BLaER1 treated with 17β-estradiol and CSF1 and Interleukin-3, amounts not matched to agents 10 nM and 100 nM (cell line): ENCODE results near the gene ALX4.

ENCODE experiments used
- H3K27ac ChIP-seq, 11 experiments: shearing (Covaris generic); formaldehyde crosslinking; 2 replicates each; pipeline ENCODE4 v1.8.1; 2022
- H3K27me3 ChIP-seq, 11 experiments: shearing (Covaris generic); formaldehyde crosslinking; 2 replicates each; pipeline ENCODE4 v1.8.1; 2022
- H3K36me3 ChIP-seq, 11 experiments: shearing (Covaris generic); formaldehyde crosslinking; 2 replicates each; pipeline ENCODE4 v1.8.1; 2022
- H3K4me1 ChIP-seq, 10 experiments: shearing (Covaris generic); formaldehyde crosslinking; 2 replicates each; pipeline ENCODE4 v1.8.1; 2022
- H3K4me2 ChIP-seq, 11 experiments: shearing (Covaris generic); formaldehyde crosslinking; 2 replicates each; pipeline ENCODE4 v1.8.1; 2022
- H3K4me3 ChIP-seq, 10 experiments: shearing (Covaris generic); formaldehyde crosslinking; 2 replicates each; pipeline ENCODE4 v1.8.1; 2022
- H3K9ac ChIP-seq, 11 experiments: shearing (Covaris generic); formaldehyde crosslinking; 2 replicates each; pipeline ENCODE4 v1.8.1; 2022
- H3K9me3 ChIP-seq, 11 experiments: shearing (Covaris generic); formaldehyde crosslinking; replicated peaks in 1 of 11; 2 replicates each; pipeline ENCODE4 v1.8.1; 2022
- H4K20me1 ChIP-seq, 11 experiments: shearing (Covaris generic); formaldehyde crosslinking; 2 replicates each; pipeline ENCODE4 v1.8.1; 2022
- Cebpa-rat ChIP-seq, 11 experiments: shearing (Covaris generic); IDR thresholded peaks; 2 replicates each; pipeline ENCODE4 v1.8.1; 2022

Gene ALX4

DNA sequence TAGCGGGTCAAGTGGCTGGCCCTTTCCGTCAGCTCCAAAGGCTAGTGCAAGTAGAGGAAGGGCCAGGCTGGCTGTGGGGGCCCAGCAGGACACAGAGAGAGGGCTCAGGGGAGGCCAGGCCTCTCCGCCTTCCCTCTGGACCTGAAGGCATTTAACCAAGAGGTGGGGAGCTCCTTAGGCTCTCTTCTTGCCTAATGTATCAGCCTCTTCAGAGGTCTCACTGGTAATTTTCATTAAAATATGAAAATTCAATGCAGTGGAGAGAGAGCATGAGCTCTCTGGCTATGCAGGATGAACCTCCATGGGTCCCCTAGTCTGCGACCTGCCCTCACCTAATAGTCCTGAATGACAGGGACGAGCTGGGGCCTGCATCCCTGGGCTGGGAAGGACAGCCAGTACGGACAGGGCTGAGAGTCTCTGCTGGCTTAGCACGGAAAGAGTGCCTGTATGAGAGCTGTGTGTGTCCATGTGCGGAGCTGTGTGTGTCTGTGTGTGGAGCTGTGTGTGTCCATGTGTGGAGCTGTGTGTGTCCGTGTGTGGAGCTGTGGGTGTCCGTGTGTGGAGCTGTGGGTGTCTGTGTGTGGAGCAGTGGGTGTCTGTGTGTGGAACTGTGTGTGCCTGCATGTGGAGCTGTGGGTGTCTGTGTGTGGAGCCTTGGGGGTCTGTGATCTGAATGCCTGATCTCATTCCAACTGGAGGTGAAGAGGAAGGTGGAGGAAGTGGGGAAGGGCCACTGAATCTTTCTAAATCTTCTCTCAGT is 2.4 kb downstream of the ALX4 start:
- H3K9ac ChIP-seq = no peak overlapping the region
- H3K9me3 ChIP-seq = peaks cover 0 to 12% (median 0%) of the 10 kb centered on the region in 11 experiments; a peak in 5 of 22 replicates
- peaks cover 23 to 40% (median 33%) of the 10 kb centered on the region in 10 experiments for H3K4me1 ChIP-seq
- H3K27me3 ChIP-seq = peaks cover 100% of the 10 kb centered on the region in 11 experiments
- H3K4me2 ChIP-seq = no peak overlapping the region
- no peak overlapping the region for H3K4me3 ChIP-seq
- H4K20me1 ChIP-seq = peaks cover 0 to 93% (median 71%) of the 10 kb centered on the region in 11 experiments; a peak in 16 of 22 replicates
- no peaks in the 10 kb centered on the region for H3K36me3 ChIP-seq
- no peak for TF ChIP-seq Cebpa-rat (IDR thresholded peaks at IDR 0.05)
- no peak overlapping the region for H3K27ac ChIP-seq

DNA sequence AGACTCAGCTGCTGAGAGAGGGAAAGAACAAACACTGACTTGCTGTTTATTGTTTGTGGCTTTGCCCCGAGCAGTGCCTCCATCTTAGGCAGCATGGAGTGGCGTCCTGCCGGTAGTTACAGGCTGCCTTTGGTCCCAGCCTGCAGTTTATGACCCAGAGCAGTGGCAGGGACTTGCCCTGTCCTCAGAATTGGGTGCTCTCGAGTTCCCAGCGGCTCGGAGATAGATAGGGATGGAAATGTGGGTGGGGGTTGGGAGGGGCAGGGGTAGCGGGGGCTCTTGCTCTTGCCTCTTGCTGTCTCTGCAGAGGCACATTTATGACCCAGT is 3.1 kb downstream of the ALX4 start:
- Histone ChIP-seq H4K20me1 (peaks cover 0 to 92% (median 71%) of the 10 kb centered on the region in 11 experiments; a peak in 16 of 22 replicates), H3K4me1 (peaks cover 24 to 47% (median 39%) of the 10 kb centered on the region in 10 experiments), H3K36me3 (no peaks in the 10 kb centered on the region), H3K4me2 (no peak overlapping the region), H3K9ac (no peak overlapping the region), H3K4me3 (no peak overlapping the region), H3K9me3 (peaks cover 0 to 6% (median 0%) of the 10 kb centered on the region in 11 experiments; a peak in 5 of 22 replicates), H3K27ac (no peak overlapping the region), H3K27me3 (peaks cover 98 to 100% (median 100%) of the 10 kb centered on the region in 11 experiments)
- TF ChIP-seq Cebpa-rat (IDR thresholded peaks at IDR 0.05) = no peak

DNA sequence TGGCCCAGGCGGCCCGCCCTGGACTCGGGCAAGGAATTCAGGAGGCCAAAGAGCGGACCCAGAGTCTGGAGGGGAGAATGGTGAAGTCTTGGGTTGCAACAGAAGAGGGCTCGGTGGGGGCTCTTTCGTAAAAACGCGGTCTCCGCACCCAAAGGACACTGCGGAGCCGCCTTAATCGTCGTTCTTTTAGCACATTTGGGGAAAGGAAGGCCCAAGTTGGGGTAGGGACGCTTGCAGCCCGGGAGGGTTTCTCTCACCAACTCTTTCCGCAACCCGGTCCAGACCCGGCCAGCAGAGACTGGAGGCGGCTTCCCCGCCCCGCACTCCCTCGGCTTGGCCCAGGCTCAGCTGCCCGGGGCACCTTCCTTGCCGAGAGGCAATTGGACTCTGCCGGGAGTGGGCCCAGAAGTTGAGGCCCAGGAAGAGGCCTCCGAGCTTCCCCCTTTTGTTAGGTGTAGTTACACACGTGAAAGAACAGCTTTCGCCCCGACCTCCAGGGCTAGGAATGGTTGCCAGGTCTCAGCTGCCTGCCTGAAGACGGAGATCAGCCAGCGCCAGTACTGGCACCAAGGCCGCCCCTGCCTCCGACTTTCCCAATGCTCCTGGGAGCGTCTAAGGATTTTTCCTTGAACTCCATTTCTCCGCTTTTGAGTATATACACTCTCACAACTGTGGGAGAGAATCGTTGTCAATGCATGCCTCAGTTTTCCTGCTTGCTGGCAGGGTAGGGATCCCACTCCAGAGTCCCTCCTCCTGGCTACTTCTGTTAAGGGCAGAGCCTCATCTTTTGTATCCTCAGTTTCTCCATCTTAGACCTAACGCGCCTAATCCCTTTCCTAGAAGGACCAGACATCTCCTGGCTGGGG is 3.7 kb downstream of the ALX4 start:
- TF ChIP-seq Cebpa-rat (IDR thresholded peaks at IDR 0.05) = no peak
- peak overlapping the region; percentile 77 to 94 (median 86) for H3K4me2 ChIP-seq
- peaks cover 92 to 100% (median 100%) of the 10 kb centered on the region in 11 experiments for H3K27me3 ChIP-seq
- peak overlapping the region; percentile 53 to 68 (median 58) for H3K4me3 ChIP-seq
- H3K27ac ChIP-seq = no peak overlapping the region
- peak overlapping the region in 8 of 11 experiments; percentile 15 to 56 (median 38); a peak in 10 of 22 replicates for H3K9ac ChIP-seq
- H3K4me1 ChIP-seq = peaks cover 24 to 53% (median 45%) of the 10 kb centered on the region in 10 experiments
- H4K20me1 ChIP-seq = peaks cover 0 to 86% (median 67%) of the 10 kb centered on the region in 11 experiments; a peak in 16 of 22 replicates
- no peaks in the 10 kb centered on the region for H3K36me3 ChIP-seq
- 0 out of 22 replicates have a peak, but pooled peaks cover 0 to under 1% (median 0%) of the 10 kb centered on the region in 11 experiments for H3K9me3 ChIP-seq

DNA sequence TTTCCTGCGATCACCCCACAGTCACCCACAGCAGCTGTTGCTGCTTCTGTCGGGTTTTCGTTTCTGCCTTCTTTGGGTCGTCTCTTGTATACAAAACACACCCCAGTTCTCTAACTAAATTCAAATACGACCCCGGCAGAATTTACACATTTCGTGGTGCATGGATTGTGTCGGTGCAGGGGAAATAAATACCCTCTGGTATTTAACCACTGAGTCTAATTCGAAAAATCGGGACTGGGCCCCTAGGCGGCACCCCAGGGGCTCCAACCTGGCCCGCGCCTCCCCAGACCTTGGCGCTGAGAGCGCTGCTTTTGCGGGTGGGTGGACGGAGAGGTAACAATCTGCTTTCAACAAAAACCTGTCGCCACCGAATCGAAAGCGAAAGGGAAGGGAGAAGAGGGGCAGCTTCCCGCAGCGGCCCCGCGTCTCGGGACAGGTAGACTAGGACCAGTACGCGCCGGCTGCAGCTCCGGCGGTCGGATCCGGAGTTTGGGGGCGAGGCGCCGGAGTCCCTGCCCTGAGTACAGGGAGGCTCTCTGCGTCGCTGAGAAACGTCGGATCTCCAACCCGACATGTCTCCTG is 4.4 kb downstream of the ALX4 start:
- TF ChIP-seq Cebpa-rat (IDR thresholded peaks at IDR 0.05) = no peak
- Histone ChIP-seq H3K4me1 (peaks cover 24 to 60% (median 49%) of the 10 kb centered on the region in 10 experiments), H4K20me1 (peaks cover 0 to 79% (median 60%) of the 10 kb centered on the region in 11 experiments; a peak in 16 of 22 replicates), H3K4me2 (peak overlapping the region; percentile 77 to 94 (median 86)), H3K27me3 (peaks cover 88 to 100% (median 99%) of the 10 kb centered on the region in 11 experiments), H3K9ac (peak overlapping the region in 9 of 11 experiments; percentile 13 to 56 (median 37); a peak in 13 of 22 replicates), H3K9me3 (no peaks in the 10 kb centered on the region), H3K36me3 (no peaks in the 10 kb centered on the region), H3K4me3 (peak overlapping the region; percentile 53 to 68 (median 58)), H3K27ac (no peak overlapping the region)

DNA sequence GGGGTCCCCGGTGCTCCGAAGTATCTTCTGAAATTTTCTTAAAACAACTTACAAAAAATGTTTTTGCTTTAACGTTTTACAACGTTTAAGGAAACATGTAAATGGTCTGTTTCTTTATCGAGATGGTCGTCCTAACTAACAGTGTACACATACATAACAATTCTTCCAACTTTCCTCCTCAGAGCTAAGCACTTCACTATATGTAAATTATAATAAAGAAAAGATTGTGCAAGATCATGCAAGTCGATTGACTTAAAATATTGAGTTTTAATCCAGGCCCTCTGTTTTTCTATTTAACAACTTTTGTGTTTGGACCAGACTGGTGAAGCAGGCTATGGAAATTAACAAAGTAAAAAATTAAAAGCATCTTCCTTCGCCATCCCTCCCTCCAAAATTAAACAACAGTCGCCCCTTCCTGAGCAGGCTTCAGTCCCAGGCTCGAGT is 4.9 kb downstream of the ALX4 start:
- Histone ChIP-seq H4K20me1 (peaks cover 0 to 75% (median 57%) of the 10 kb centered on the region in 11 experiments; a peak in 16 of 22 replicates), H3K4me1 (peaks cover 24 to 61% (median 49%) of the 10 kb centered on the region in 10 experiments), H3K4me3 (peak overlapping the region; percentile 53 to 68 (median 58); a peak in 13 of 20 replicates), H3K4me2 (peak overlapping the region; percentile 77 to 94 (median 86)), H3K9ac (peak overlapping the region in 1 of 11 experiments; percentile 50; a peak in 1 of 22 replicates), H3K36me3 (no peaks in the 10 kb centered on the region), H3K27me3 (peaks cover 87 to 100% (median 94%) of the 10 kb centered on the region in 11 experiments), H3K9me3 (no peaks in the 10 kb centered on the region), H3K27ac (no peak overlapping the region)
- no peak for TF ChIP-seq Cebpa-rat (IDR thresholded peaks at IDR 0.05)

DNA sequence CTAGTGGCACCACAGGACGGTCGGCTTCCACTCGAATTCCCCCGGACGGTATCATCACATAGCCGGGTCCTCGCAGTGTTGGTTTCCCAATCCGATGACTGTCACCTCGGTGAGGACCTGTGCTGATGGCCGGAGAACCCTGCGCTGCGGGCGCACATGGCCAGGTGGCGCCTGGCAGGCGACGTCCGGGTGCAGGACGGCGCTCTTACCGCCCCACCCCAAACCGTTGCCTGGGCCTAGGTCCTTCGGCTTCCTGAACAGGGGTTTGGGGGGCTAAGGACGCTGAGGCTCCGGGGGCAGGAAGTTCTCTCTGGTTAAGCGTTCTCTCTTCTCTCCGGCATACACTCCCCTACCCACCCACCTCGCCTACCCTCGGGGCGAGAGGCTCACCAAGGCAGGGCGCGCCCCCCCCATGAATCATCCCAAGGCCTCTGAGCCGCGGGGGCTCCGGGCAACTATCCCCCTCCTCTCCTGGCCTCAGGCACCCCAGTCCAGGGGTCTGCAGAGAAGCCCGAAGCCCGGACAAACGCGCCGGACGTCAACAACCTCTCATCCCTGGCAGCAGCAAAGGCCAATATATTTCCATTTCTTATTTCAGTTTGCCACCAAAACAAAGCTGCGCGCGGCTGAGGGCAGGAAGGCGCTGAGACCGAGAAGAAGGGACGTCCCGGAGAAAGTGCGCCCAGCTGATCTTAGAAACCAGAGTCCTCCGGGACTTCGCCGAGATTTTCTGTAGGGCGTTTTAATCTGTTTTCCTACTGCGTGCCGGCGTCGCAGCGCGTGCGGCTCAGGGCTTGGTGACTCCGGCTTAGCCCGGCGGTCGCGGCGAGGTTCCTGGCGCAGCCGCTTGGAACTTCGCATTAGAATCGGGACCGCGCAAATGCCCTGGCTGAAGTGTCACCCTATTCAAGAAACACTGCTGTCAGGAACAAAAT is 5.6 kb downstream of the ALX4 start:
- H3K4me2 ChIP-seq = peak overlapping the region; percentile 46 to 94 (median 85)
- H3K36me3 ChIP-seq = no peaks in the 10 kb centered on the region
- no peaks in the 10 kb centered on the region for H3K9me3 ChIP-seq
- H3K9ac ChIP-seq = no peak overlapping the region
- peak overlapping the region in 6 of 10 experiments; percentile 5 to 45 (median 25); a peak in 8 of 20 replicates for H3K4me3 ChIP-seq
- peaks cover 24 to 54% (median 44%) of the 10 kb centered on the region in 10 experiments for H3K4me1 ChIP-seq
- TF ChIP-seq Cebpa-rat (IDR thresholded peaks at IDR 0.05) = no peak
- H3K27me3 ChIP-seq = peaks cover 80 to 97% (median 87%) of the 10 kb centered on the region in 11 experiments
- H4K20me1 ChIP-seq = peaks cover 0 to 68% (median 50%) of the 10 kb centered on the region in 11 experiments; a peak in 16 of 22 replicates
- H3K27ac ChIP-seq = no peak overlapping the region

DNA sequence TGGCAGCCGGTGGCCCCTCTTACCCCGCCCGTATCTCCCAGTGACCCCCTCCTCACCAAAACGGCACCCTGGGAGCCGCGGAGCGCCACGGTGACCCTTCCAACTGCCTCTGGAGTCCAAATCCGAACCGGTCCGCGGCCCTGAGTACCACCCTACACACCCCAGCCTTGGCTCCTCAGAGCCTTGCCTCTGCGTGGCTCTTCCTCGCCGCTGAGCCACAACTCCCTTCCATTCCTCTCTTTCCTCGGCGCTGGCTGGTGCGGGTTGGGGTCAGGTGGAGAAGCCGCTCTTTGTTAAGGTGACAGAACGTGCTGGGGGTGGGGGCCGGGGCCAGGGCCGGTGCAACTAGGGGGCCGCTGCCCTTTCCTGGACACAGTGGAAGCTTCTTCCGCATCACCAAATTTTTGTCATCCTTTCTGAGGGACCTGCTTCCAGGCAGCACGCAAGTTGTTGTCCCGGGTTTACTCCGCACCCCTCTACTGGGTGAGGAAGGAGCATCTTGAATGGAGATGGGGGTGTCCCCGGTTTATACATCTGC is 6.5 kb downstream of the ALX4 start:
- no peak for TF ChIP-seq Cebpa-rat (IDR thresholded peaks at IDR 0.05)
- H3K27me3 ChIP-seq = peaks cover 71 to 88% (median 78%) of the 10 kb centered on the region in 11 experiments
- H3K9ac ChIP-seq = no peak overlapping the region
- no peak overlapping the region for H3K4me3 ChIP-seq
- H3K9me3 ChIP-seq = no peaks in the 10 kb centered on the region
- H4K20me1 ChIP-seq = peaks cover 0 to 61% (median 43%) of the 10 kb centered on the region in 11 experiments; a peak in 16 of 22 replicates
- no peak overlapping the region for H3K27ac ChIP-seq
- peaks cover 24 to 48% (median 40%) of the 10 kb centered on the region in 10 experiments for H3K4me1 ChIP-seq
- H3K36me3 ChIP-seq = no peaks in the 10 kb centered on the region
- no peak overlapping the region for H3K4me2 ChIP-seq
